ENCODE data around the gene TIGD7. TPM values are rescaled to one million over a fixed set of nuclear protein-coding genes. Genes with fewer than 3 reads are reported as not detected.

TIGD7 gene
- total RNA-seq, 1 experiment from 2014 or later: 4.2 TPM

- H2BK20ac ChIP-seq (ENCODE audit: low read depth, low read length, poor library complexity, severe bottlenecking): no peak overlapping the region
- peaks cover 3% of the 10 kb centered on the region in 2 experiments for H3K4me1 Mint-ChIP-seq
- no peak overlapping the region for H3K27ac ChIP-seq (ENCODE audit: insufficient read length, low read depth, low read length)
- H2BK15ac ChIP-seq (ENCODE audit: low read depth, low read length): no peak overlapping the region
- TF ChIP-seq CTCF (conservative IDR thresholded peaks at IDR 0.05): peak; percentile 68
- no peak for DNase-seq
- no peak overlapping the region for H3K9ac ChIP-seq (ENCODE audit: extremely low read depth, insufficient read length, low read length)
- no peak overlapping the region for H3K14ac ChIP-seq (ENCODE audit: insufficient read depth, low read length)
- H3K23ac ChIP-seq (ENCODE audit: insufficient read length, low read depth, low read length): no peak overlapping the region
- H4K91ac ChIP-seq (ENCODE audit: insufficient read length, low read depth, low read length): no peak overlapping the region
- H3K4me3 Mint-ChIP-seq: no peak overlapping the region
- H3K4ac ChIP-seq (ENCODE audit: low read depth, low read length): no peak overlapping the region
- H3K18ac ChIP-seq (ENCODE audit: insufficient read length, low read depth, low read length): no peak overlapping the region
- H2BK120ac ChIP-seq (ENCODE audit: low read depth, low read length, poor library complexity, severe bottlenecking): no peak overlapping the region
- H3K27me3 ChIP-seq (ENCODE audit: insufficient read depth, low read length): no peaks in the 10 kb centered on the region; the same call in 1 of the 2 replicates
- no peak overlapping the region for H4K5ac ChIP-seq (ENCODE audit: insufficient read length, low read depth, low read length)
- H3K4me2 ChIP-seq (ENCODE audit: insufficient read depth, insufficient read length, low read length): no peak overlapping the region
- peaks cover 3% of the 10 kb centered on the region for H3K23me2 ChIP-seq (ENCODE audit: insufficient read length, low read depth, low read length, poor library complexity, severe bottlenecking)
- H2AFZ ChIP-seq (ENCODE audit: low read length): no peak overlapping the region
- no peaks in the 10 kb centered on the region for H3K79me1 ChIP-seq (ENCODE audit: insufficient read depth, low read depth, low read length, poor library complexity, severe bottlenecking)
- H2AK5ac ChIP-seq (ENCODE audit: insufficient read length, low read length): no peak overlapping the region
- H3K9me3 Mint-ChIP-seq: peaks cover 36 to 47% of the 10 kb centered on the region in 2 experiments
- H3K56ac ChIP-seq (ENCODE audit: insufficient read length, low read depth, low read length): no peak overlapping the region
- no peak overlapping the region for H3K27ac Mint-ChIP-seq
- no peaks in the 10 kb centered on the region for H3K36me3 Mint-ChIP-seq (ENCODE audit: insufficient read depth in 1 of 3, low read depth in 3 of 3)
- no peaks in the 10 kb centered on the region for H3K9me3 ChIP-seq (ENCODE audit: control insufficient read depth, low read depth, low read length)
- no peak overlapping the region for H4K8ac ChIP-seq (replicated peaks; ENCODE audit: insufficient read length, low read depth, low read length)
- H3K27me3 Mint-ChIP-seq (ENCODE audit: low read depth): peaks cover 28% of the 10 kb centered on the region
- H3K4me1 ChIP-seq (ENCODE audit: insufficient read depth, low read length): no peaks in the 10 kb centered on the region
- H2BK5ac ChIP-seq (ENCODE audit: insufficient read length, low read length): no peak overlapping the region
- H3K79me2 ChIP-seq (ENCODE audit: insufficient read depth, low read length): no peaks in the 10 kb centered on the region
- no peak overlapping the region for H3T11ph ChIP-seq (ENCODE audit: low read length)
- no peaks in the 10 kb centered on the region for H4K20me1 ChIP-seq (ENCODE audit: control insufficient read depth, insufficient read depth, insufficient read length)
- H2BK12ac ChIP-seq (ENCODE audit: insufficient read length, low read depth, low read length): no peak overlapping the region
- no CpG with 5 or more reads among the region's 5 CpGs for WGBS (ENCODE audit: extremely low coverage, insufficient read length, low lambda C conversion rate)
Observed at GRCh38 chr16:3266873-3267537, 38.2 kb downstream of the TIGD7 start.

Data from H9 (cell line).